IMR-90 (cell line): ENCODE measurements around the gene TNFRSF4.

Experiments used
- FOS ChIP-seq: fragments of 150-350 bp; IDR thresholded peaks from 2 replicates; pipeline ENCODE4 v1.6.1; 2016; ENCODE audit warnings: low read depth, low read length
- POLR2A ChIP-seq: IDR thresholded peaks from 2 replicates; pipeline ENCODE4 v1.6.1; 2012; ENCODE audit warnings: mild to moderate bottlenecking, low read depth, low read length
- RAD21 ChIP-seq: IDR thresholded peaks from 2 replicates; pipeline ENCODE4 v1.6.1; 2012; ENCODE audit warnings: low read length, improper control_type of control experiment

- TF ChIP-seq FOS (no peak), RAD21 (no peak), POLR2A (no peak)
Observed at GRCh38 chr1:1210726-1211540, 3.0 kb downstream of the TNFRSF4 start.
